Left kidney (tissue), 2 donors: ENCODE data around the gene FIBIN. TPM values are rescaled to one million over a fixed set of nuclear protein-coding genes. Genes with fewer than 3 reads are reported as not detected.

ENCODE experiments used
- DNase-seq: peaks from one replicate; pipeline ENCODE4 v3.0.0-alpha.2; 2013
- polyA plus RNA-seq: library from polyadenylated mRNA; unstranded; fragments of 120-200 nt; gene quantifications from one replicate; pipeline ENCODE4 v1.2.1, GENCODE V29; 2013; ENCODE audit not compliant: insufficient read length

Gene FIBIN
- polyA plus RNA-seq, 1 donor = 17.9 TPM

DNA sequence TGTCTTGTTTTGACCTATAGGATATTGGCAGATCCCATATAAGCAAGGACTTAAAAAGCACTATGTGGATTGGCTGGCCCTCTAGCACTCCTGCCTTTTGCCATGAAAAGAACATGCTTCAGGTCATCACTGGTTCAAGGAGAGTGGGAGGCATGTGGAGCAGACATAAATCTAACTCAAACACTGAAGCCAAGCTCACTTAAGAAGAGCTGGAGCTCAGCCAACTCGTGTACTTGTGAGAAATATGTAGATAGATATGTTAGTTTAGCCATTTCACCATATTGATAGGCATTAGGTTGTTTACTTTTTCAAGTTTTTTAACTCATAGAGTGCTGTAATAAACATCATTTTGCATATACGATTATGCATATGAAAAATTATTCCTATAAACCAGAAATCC is 26.8 kb downstream of the FIBIN start:
- DNase-seq = no peak

- no peak for DNase-seq
Observed at GRCh38 chr11:27022659-27023251, 28.8 kb downstream of the FIBIN start.

- DNase-seq = no peak
Observed at GRCh38 chr11:27024865-27025264, 31.0 kb downstream of the FIBIN start.

DNA sequence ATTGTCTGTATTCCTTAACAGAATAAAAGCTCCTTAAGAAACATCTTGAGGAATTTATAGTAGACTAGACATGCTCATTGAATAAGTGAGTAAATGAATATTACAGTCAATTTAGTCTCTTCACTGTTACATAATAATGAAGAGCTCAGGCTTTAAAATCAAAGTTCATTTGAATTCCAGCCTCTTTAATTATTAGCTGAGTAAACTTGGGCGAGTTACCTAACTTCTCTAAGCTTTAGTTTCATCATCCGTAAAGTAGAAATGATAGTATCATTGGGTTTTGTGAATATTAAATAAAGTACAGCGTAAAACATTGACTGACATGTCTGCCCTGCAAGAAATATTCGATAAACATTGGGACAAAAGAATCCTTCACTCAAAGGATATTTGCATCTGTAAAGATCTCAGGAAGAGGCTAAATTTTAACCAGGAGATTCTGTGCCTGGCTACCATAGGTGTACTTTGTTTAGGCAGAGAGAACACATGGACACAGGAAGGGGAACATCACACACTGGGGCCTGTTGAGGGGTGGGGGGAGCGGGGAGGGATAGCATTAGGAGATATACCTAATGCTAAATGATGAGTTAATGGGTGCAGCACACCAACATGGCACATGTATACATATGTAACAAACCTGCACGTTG is 31.5 kb downstream of the FIBIN start:
- no peak for DNase-seq

- DNase-seq = no peak
Observed at GRCh38 chr11:27025957-27026733, 32.2 kb downstream of the FIBIN start.

DNA sequence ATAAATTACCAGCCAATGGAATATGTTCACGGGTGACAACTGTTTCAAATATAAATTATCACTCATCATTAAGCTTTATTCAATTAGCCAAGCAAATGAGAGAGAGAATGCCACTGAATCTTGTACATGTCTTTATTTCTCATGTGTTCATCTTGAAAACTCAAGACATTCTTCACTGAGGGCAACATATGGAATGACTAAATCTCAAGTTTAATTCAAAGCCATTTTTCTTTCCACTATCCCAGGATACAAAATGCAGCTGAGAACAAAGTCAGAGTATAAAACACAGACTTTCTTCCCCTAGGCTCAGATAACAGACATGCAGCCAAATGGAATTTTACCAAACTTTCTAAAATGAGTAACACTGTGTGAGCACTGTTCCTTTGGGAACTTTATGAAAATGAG is 34.7 kb downstream of the FIBIN start:
- DNase-seq = peak; percentile 51

DNA sequence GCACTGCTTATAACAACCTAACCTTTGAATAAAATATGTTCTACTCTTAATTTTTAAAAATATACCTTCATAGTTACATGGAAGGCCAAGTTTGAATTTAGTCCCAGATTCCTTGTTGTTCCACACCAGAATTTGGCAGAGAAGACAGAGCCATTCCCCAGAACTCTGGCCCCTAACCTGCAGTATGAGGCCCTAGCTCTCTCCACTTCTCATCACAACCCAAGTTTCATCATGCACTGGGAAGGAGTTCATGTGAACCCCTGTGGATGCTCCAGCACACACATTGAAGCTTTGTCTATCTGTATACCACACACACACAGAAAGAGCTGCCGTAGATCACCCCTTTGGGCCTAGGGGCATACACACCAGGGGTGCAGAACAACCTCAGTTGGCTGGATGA is 36.1 kb downstream of the FIBIN start:
- DNase-seq = no peak

- no peak for DNase-seq
Observed at GRCh38 chr11:27031754-27032153, 37.8 kb downstream of the FIBIN start.

DNA sequence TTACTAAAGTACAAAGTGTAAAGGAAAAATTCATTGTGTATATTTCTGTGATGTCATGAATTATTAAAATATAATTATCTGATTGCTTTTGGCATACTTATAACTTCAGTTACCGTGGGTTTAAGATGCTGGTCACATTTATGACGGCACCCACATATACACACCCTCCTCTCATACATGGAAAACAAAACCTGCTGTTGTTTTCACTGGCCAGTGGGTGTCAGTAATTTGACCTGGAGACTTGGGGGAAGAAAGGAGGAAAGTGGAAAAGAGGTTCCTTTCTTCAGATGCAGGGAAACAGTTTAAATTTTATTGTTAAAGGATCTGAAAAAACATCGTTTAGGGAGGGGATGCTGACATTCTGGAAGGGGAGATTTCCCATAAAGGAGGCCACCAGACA is 46.0 kb downstream of the FIBIN start:
- DNase-seq = no peak

- no peak for DNase-seq
Observed at GRCh38 chr11:27040302-27041115, 46.6 kb downstream of the FIBIN start, which contains the start of gene BBOX1. Gene BBOX1, plus strand, starts transcription at chr11:27040815. Its CDS starts 14,616 bp downstream, at chr11:27055431.

- no peak for DNase-seq
Observed at GRCh38 chr11:27041141-27041899, 47.4 kb downstream of the FIBIN start.

Other genes starting within 250 kb of the FIBIN start
- gene BBOX1, start 46.7 kb downstream of the FIBIN start, polyA plus RNA-seq = 58.8 TPM